Natural killer cell treated with Interleukin-12 subunit alpha and Interleukin-12 subunit beta and Interleukin-15 and Interleukin-18, amount 100 ng/mL, for 72 hours (primary cell): Measurements from ENCODE around the gene RAP1GDS1. TPM values are rescaled to one million over a fixed set of nuclear protein-coding genes. Genes with fewer than 3 reads are reported as not detected.
"Not testable (repeated sequence)": the region's sequence is repeated elsewhere in the genome, so short reads cannot be mapped to it uniquely, and the experiment has no call there.

Source experiments
- ATAC-seq, 2 donors: fragments of 150-1000 bp; cut with Tn5 transposase in 1 of 2; sonication (Bioruptor Pico), chemical (Tn5 transposase) in 1 of 2; 2 replicates each; pipeline ENCODE4 v1.10.0; 2021
- DNase-seq: peaks from one replicate; pipeline ENCODE4 v3.0.0; 2022; ENCODE audit warnings: low spot score
- H3K27ac Mint-ChIP-seq, 2 donors: 1 replicate in 1 of 2; 2 replicates in 1 of 2; pipeline ENCODE4 v1.8.0; 2022; ENCODE audit warnings: mixed read lengths in 2 of 2, mild to moderate bottlenecking in 1 of 2, moderate library complexity in 1 of 2
- H3K27me3 Mint-ChIP-seq, 2 donors: 1 replicate in 1 of 2; 2 replicates in 1 of 2; pipeline ENCODE4 v1.8.0; 2022; ENCODE audit warnings: mixed read lengths in 2 of 2
- H3K36me3 Mint-ChIP-seq: one replicate; pipeline ENCODE4 v1.8.0; 2022; ENCODE audit warnings: mixed read lengths
- H3K4me1 Mint-ChIP-seq, 2 donors: 1 replicate in 1 of 2; 2 replicates in 1 of 2; pipeline ENCODE4 v1.8.0; 2022; ENCODE audit warnings: low read depth in 2 of 2, mixed read lengths in 2 of 2, mild to moderate bottlenecking in 1 of 2
- H3K4me3 Mint-ChIP-seq: one replicate; pipeline ENCODE4 v1.8.0; 2022; ENCODE audit warnings: mixed read lengths
- H3K9me3 Mint-ChIP-seq: 2 replicates; pipeline ENCODE4 v1.8.0; 2022; ENCODE audit warnings: mixed read lengths
- total RNA-seq, 2 donors: library from RNA; stranded (reverse); gene quantifications; one replicate each; pipeline ENCODE4 v1.2.3, GENCODE V29; 2022

The RAP1GDS1 gene
- total RNA-seq, 2 donors from 2014 or later: 42.8 to 61.1 TPM

DNA sequence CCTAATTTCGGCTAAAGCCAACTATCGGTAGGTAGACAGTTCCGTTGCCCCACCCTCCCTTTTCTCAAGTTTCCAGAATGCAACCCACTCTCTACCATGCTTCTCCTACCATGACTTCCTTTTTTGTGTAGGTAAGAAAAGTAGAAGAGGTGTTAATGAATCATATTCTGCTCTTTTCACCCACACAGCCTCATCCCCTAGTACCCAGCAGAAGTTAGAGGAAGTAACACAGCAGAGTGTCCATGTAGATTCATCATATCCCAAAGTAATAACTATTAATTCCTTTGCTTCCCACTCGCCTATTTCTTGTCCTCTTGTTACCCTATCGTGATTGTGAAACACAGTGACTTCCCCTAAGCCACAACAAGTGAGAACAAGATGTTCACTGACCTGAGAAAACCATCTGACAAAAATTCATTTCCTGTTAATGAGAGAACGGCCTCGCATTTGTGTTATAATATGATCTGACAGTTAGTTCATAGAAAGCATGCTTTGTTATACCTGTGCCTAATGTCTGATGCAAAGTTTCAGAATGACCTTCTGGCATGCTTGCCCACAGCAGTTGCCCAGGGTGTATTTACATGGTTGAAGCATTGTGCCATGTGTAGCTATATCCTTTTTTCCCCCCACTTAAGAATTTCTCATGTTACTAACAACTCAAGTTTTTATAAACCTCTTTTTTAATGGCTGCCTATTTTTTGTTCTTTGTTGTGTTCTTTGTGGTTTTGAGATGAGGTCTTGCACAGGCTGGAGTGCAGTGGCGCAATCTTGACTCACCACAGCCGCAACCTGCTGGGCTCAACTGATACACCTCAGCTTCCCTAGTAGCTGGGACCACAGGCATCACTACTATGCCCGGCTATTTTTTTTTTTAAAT is 185.6 kb downstream of the RAP1GDS1 start:
- H3K4me3 Mint-ChIP-seq: peak overlapping the region; percentile 78
- ATAC-seq: peak; percentile 88 to 95
- peaks cover 35 to 38% of the 10 kb centered on the region in 2 donors for H3K4me1 Mint-ChIP-seq
- DNase-seq: peak; percentile 75
- H3K27me3 Mint-ChIP-seq: no peaks in the 10 kb centered on the region
- peak overlapping the region; percentile 74 to 82 for H3K27ac Mint-ChIP-seq
- peaks cover 10% of the 10 kb centered on the region for H3K36me3 Mint-ChIP-seq
- H3K9me3 Mint-ChIP-seq: no peaks in the 10 kb centered on the region

DNA sequence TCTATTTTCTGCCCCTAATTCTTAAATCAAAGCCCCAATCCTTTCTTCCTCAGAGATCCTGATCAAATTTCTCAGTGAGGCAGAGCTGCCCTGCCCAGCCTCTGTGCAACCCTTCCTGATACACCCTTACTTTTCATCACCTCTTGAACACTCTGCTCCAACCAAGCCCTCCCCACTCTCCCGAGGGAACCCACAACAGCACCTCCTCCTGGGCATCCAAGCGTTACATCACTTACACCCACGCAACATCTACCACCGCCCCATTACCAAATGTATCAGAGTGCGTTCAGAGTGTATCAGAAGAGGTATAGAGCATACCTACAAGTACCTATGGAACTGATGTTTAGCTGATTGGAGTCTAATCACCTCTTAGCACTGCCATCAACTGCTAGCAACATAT is 186.5 kb downstream of the RAP1GDS1 start:
- H3K27ac Mint-ChIP-seq: peak overlapping the region; percentile 74 to 82
- DNase-seq (no peak), ATAC-seq (no peak)
- peaks cover 6% of the 10 kb centered on the region for H3K36me3 Mint-ChIP-seq
- H3K27me3 Mint-ChIP-seq: no peaks in the 10 kb centered on the region
- H3K4me3 Mint-ChIP-seq: peak overlapping the region; percentile 78
- H3K4me1 Mint-ChIP-seq: peaks cover 35 to 40% of the 10 kb centered on the region in 2 donors
- no peaks in the 10 kb centered on the region for H3K9me3 Mint-ChIP-seq

GRCh38 chr4:98448908-98449307 is 187.7 kb downstream of the RAP1GDS1 start:
- Mint-ChIP-seq H3K36me3 (peaks cover 10% of the 10 kb centered on the region), H3K4me1 (peaks cover 42 to 46% of the 10 kb centered on the region in 2 donors), H3K27me3 (no peaks in the 10 kb centered on the region), H3K9me3 (no peaks in the 10 kb centered on the region), H3K4me3 (peak overlapping the region; percentile 15), H3K27ac (no peak overlapping the region)
- DNase-seq (no peak), ATAC-seq (peak in 1 of 2 donors; percentile 32)

- no peak overlapping the region for H3K4me3 Mint-ChIP-seq
- no peak for DNase-seq
- H3K4me1 Mint-ChIP-seq: peaks cover 30 to 35% of the 10 kb centered on the region in 2 donors
- H3K36me3 Mint-ChIP-seq: peaks cover 10% of the 10 kb centered on the region
- H3K27me3 Mint-ChIP-seq: no peaks in the 10 kb centered on the region
- H3K9me3 Mint-ChIP-seq: no peaks in the 10 kb centered on the region
- no peak for ATAC-seq
- no peak overlapping the region for H3K27ac Mint-ChIP-seq
Measured at GRCh38 chr4:98452091-98452490, 190.9 kb downstream of the RAP1GDS1 start.

GRCh38 chr4:98457422-98457821 is 196.2 kb downstream of the RAP1GDS1 start:
- Mint-ChIP-seq H3K36me3 (peaks cover 17% of the 10 kb centered on the region), H3K4me1 (peaks cover 7 to 15% of the 10 kb centered on the region in 2 donors)
- H3K27me3 Mint-ChIP-seq, H3K9me3 Mint-ChIP-seq, ATAC-seq, H3K4me3 Mint-ChIP-seq, H3K27ac Mint-ChIP-seq, DNase-seq: not testable (repeated sequence)

DNA sequence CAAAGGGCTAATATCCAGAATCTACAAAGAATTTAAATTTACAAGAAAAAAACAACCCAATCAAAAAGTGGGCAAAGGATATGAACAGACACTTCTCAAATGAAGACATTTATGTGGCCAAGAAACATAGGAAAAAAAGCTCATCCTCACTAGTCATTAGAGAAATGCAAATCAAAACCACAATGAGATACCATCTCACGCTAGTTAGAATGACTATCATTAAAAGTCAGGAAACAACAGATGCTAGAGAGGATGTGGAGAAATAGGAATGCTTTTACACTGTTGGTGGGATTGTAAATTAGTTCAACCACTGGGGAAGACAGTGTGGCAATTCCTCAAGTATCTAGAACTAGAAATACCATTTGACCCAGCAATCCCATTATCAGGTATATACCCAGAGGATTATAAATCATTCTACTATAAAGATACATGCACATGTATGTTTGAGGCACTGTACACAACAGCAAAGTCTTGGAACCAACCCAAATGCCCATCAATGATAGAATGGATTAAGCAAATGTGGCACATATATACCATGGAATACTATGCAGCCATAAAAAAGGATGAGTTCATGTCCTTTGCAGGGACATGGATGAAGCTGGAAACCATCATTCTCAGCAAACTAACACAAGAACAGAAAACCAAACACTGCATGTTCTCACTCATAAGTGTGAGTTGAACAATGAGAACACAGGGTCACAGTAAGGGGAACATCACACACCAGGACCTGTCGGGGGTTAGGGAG is 200.1 kb downstream of the RAP1GDS1 start:
- ATAC-seq, H3K4me1 Mint-ChIP-seq, DNase-seq, H3K27me3 Mint-ChIP-seq, H3K9me3 Mint-ChIP-seq, H3K36me3 Mint-ChIP-seq, H3K4me3 Mint-ChIP-seq, H3K27ac Mint-ChIP-seq: not testable (repeated sequence)

DNA sequence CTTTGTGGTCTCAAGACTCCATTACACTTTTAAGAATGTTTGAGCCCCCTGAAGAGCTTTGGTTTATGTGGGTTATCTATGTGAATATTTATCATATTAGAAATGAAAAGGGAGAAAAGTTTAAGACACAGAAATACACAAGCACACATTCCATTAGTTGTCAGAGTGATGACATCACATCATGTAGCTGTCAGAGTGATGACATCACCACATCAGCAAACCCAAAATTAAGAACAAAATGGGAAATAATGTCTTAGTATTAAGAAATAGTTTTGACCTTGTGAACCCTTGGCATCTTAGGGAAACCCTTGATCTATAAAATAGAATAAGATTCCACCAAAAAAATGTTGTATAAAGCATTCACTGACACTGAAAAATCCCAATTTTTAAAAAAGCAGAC is 201.3 kb downstream of the RAP1GDS1 start:
- no peak for ATAC-seq
- peaks cover 6% of the 10 kb centered on the region for H3K9me3 Mint-ChIP-seq
- DNase-seq: no peak
- H3K27me3 Mint-ChIP-seq: no peaks in the 10 kb centered on the region
- H3K36me3 Mint-ChIP-seq: peaks cover 7% of the 10 kb centered on the region
- no peak overlapping the region for H3K4me3 Mint-ChIP-seq
- no peak overlapping the region for H3K27ac Mint-ChIP-seq
- peaks cover 4 to 11% of the 10 kb centered on the region in 2 donors for H3K4me1 Mint-ChIP-seq

- no peak for DNase-seq
- peaks cover 36 to 38% of the 10 kb centered on the region in 2 donors for H3K4me1 Mint-ChIP-seq
- H3K27me3 Mint-ChIP-seq: no peaks in the 10 kb centered on the region
- peak overlapping the region; percentile 72 for H3K4me3 Mint-ChIP-seq
- peaks cover 1% of the 10 kb centered on the region for H3K9me3 Mint-ChIP-seq
- H3K27ac Mint-ChIP-seq: peak overlapping the region; percentile 19 to 72
- H3K36me3 Mint-ChIP-seq: peaks cover 16% of the 10 kb centered on the region
- ATAC-seq: no peak
Measured at GRCh38 chr4:98466868-98467599, 205.8 kb downstream of the RAP1GDS1 start.

- Mint-ChIP-seq H3K36me3 (peaks cover 22% of the 10 kb centered on the region), H3K27ac (peak overlapping the region; percentile 19 to 72), H3K9me3 (no peaks in the 10 kb centered on the region), H3K27me3 (no peaks in the 10 kb centered on the region), H3K4me3 (peak overlapping the region; percentile 72), H3K4me1 (peaks cover 40 to 44% of the 10 kb centered on the region in 2 donors)
- DNase-seq: peak; percentile 81
- peak; percentile 85 for ATAC-seq
Measured at GRCh38 chr4:98467627-98468072, 206.5 kb downstream of the RAP1GDS1 start.

- Mint-ChIP-seq H3K27me3 (no peaks in the 10 kb centered on the region), H3K4me3 (peak overlapping the region; percentile 32), H3K36me3 (peaks cover 26% of the 10 kb centered on the region), H3K4me1 (peaks cover 45 to 50% of the 10 kb centered on the region in 2 donors), H3K27ac (peak overlapping the region; percentile 81 to 82), H3K9me3 (no peaks in the 10 kb centered on the region)
- no peak for ATAC-seq
- no peak for DNase-seq
Measured at GRCh38 chr4:98468709-98469108, 207.5 kb downstream of the RAP1GDS1 start.

DNA sequence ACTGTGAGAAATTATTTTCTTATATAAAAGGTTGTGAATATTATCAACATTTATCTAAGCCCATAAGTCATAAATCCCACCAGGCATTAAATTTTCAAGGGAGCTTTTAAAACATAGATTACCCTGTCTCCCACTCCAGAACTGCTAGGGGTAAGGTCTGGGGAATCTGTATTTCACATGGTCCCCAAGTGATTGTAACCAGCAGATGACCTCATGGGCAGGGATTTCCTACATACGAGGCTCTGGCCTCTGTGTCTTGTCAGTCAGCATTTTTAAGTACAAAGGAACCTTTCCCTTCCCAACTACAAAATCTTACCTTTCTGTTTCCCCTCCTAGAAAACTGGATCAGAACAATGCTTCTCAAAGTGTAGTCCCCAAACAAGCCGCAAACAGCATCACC is 208.6 kb downstream of the RAP1GDS1 start:
- H3K36me3 Mint-ChIP-seq: peaks cover 26% of the 10 kb centered on the region
- H3K4me1 Mint-ChIP-seq: peaks cover 45 to 50% of the 10 kb centered on the region in 2 donors
- H3K27me3 Mint-ChIP-seq: no peaks in the 10 kb centered on the region
- no peaks in the 10 kb centered on the region for H3K9me3 Mint-ChIP-seq
- no peak for DNase-seq
- no peak for ATAC-seq
- H3K4me3 Mint-ChIP-seq: peak overlapping the region; percentile 65
- H3K27ac Mint-ChIP-seq: peak overlapping the region; percentile 80 to 81

GRCh38 chr4:98470366-98470765 is 209.2 kb downstream of the RAP1GDS1 start:
- Mint-ChIP-seq H3K9me3 (no peaks in the 10 kb centered on the region), H3K4me3 (peak overlapping the region; percentile 65), H3K36me3 (peaks cover 32% of the 10 kb centered on the region), H3K27ac (peak overlapping the region; percentile 80 to 81), H3K4me1 (peaks cover 45 to 53% of the 10 kb centered on the region in 2 donors), H3K27me3 (no peaks in the 10 kb centered on the region)
- no peak for DNase-seq
- no peak for ATAC-seq

- H3K4me1 Mint-ChIP-seq: peaks cover 45 to 54% of the 10 kb centered on the region in 2 donors
- H3K36me3 Mint-ChIP-seq: peaks cover 33% of the 10 kb centered on the region
- no peaks in the 10 kb centered on the region for H3K9me3 Mint-ChIP-seq
- peak overlapping the region; percentile 80 to 81 for H3K27ac Mint-ChIP-seq
- peak in 1 of 2 donors; percentile 60 for ATAC-seq
- H3K4me3 Mint-ChIP-seq: peak overlapping the region; percentile 65
- H3K27me3 Mint-ChIP-seq: no peaks in the 10 kb centered on the region
- no peak for DNase-seq
Measured at GRCh38 chr4:98470831-98471230, 209.6 kb downstream of the RAP1GDS1 start.
